A375 (cell line): Measurements from ENCODE around the gene GPRC6A. TPM values are rescaled to one million over a fixed set of nuclear protein-coding genes. Genes with fewer than 3 reads are reported as not detected.

Experiments used
- total RNA-seq: library from RNA; depleted of rRNA; stranded (reverse); fragments of >200 nt; shearing (Covaris generic); gene quantifications from 2 replicates; pipeline ENCODE4 v1.2.3, GENCODE V29; 2014; rRNA removed

The GPRC6A gene
- not detected in 2 replicates for total RNA-seq

GRCh38 chr6:116828983-116829382, at the start of gene GPRC6A:
Gene GPRC6A, minus strand, starts transcription at chr6:116829083. Its CDS starts 70 bp downstream, at chr6:116829013.

GRCh38 chr6:116876635-116877611, 48.0 kb upstream of the GPRC6A start, which contains the start of gene RFX6:
Gene RFX6, plus strand, starts transcription at chr6:116877242. Its CDS starts 34 bp downstream, at chr6:116877276.

GRCh38 chr6:116764961-116765841, 63.7 kb downstream of the GPRC6A start, which contains the start of gene FAM162B:
Gene FAM162B, minus strand, starts transcription at chr6:116765719. Its CDS starts 143 bp downstream, at chr6:116765576.

Other genes with a start within 250 kb of the GPRC6A start
- gene RSPH4A, start 212.6 kb downstream of the GPRC6A start, total RNA-seq, result 0.30 and 0.40 TPM in 2 replicates
- 8.1 and 8.4 TPM in 2 replicates for gene ZUP1, start 160.3 kb downstream of the GPRC6A start, total RNA-seq
- 4.0 and 6.0 TPM in 2 replicates for gene KPNA5, start 147.9 kb downstream of the GPRC6A start, total RNA-seq
- not detected in 2 replicates for gene FAM162B, start 63.4 kb downstream of the GPRC6A start, total RNA-seq
- gene RFX6, start 48.2 kb upstream of the GPRC6A start, total RNA-seq, result not detected in 2 replicates